ENCODE results near the gene AURKA. TPM values are rescaled to one million over a fixed set of nuclear protein-coding genes. Genes with fewer than 3 reads are reported as not detected.
A peak's percentile ranks its signal among the peaks of the same experiment; 100 is the strongest.
"Not testable (repeated sequence)": the region's sequence is repeated elsewhere in the genome, so short reads cannot be mapped to it uniquely, and the experiment has no call there.

Gene AURKA
- total RNA-seq, 1 donor from 2014 or later, result 14.8 TPM

DNA sequence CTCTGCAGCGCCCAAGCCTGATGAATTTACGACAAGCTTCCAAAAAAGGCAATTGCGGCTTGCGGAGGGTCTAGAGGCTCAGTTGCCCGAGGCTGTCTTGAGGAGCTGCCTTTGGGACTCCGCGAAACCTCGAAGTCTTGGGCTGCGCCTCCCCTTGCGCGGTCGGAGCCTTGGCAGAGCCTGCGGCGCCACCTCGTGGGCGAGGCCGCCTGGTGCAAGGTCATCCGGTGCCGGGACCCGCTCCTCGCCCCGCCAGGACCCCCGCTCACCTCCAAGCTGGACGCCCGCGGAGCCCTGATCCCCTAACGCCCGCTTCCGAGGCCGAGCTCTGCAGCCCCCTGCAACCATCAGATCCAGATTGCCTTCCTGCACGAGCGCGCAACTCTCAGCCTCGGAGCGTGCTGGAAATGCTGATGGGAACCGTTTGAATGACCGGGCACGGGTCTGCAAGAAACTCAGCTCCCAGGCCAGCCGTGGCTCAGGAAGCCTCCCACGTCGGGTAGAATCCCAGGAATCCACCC lies 48.1 kb downstream of the AURKA start:
- peaks cover 75% of the 10 kb centered on the region for H3K27me3 Mint-ChIP-seq (ENCODE audit: low read depth, unreplicated experiment)
- Histone ChIP-seq H3K79me2 (ENCODE audit: insufficient read depth, low read length) (no peaks in the 10 kb centered on the region), H3K4me2 (ENCODE audit: low read length) (peak overlapping the region; percentile 81), H3K4me3 (ENCODE audit: insufficient read depth, low read depth, low read length) (peak overlapping the region; percentile 37), H3K27me3 (ENCODE audit: insufficient read depth, low read length) (peaks cover 12% of the 10 kb centered on the region), H2AFZ (ENCODE audit: low read depth, low read length) (peak overlapping the region; percentile 77), H3K9me3 (ENCODE audit: insufficient read depth, low read depth, low read length) (no peaks in the 10 kb centered on the region), H3K4me1 (ENCODE audit: insufficient read depth, low read length) (peaks cover 4% of the 10 kb centered on the region), H3K27ac (ENCODE audit: low read depth, low read length) (no peak overlapping the region), H3K9ac (ENCODE audit: low read length) (no peak overlapping the region), H4K20me1 (ENCODE audit: insufficient read depth, low read length) (no peaks in the 10 kb centered on the region), H3K36me3 (ENCODE audit: insufficient read depth, low read length) (no peaks in the 10 kb centered on the region)
- H3K27ac Mint-ChIP-seq (ENCODE audit: unreplicated experiment), result no peak overlapping the region
- no peak for FAIRE-seq
- no peak for DNase-seq (ENCODE audit: low read depth)
- no peaks in the 10 kb centered on the region for H3K4me1 Mint-ChIP-seq (ENCODE audit: low read depth, unreplicated experiment)
- peaks cover 6% of the 10 kb centered on the region for H3K9me3 Mint-ChIP-seq (ENCODE audit: unreplicated experiment)
- no peak overlapping the region for H3K4me3 Mint-ChIP-seq (ENCODE audit: unreplicated experiment)
- H3K36me3 Mint-ChIP-seq (ENCODE audit: low read depth, unreplicated experiment), result no peaks in the 10 kb centered on the region
- TF ChIP-seq, protein P1, sequence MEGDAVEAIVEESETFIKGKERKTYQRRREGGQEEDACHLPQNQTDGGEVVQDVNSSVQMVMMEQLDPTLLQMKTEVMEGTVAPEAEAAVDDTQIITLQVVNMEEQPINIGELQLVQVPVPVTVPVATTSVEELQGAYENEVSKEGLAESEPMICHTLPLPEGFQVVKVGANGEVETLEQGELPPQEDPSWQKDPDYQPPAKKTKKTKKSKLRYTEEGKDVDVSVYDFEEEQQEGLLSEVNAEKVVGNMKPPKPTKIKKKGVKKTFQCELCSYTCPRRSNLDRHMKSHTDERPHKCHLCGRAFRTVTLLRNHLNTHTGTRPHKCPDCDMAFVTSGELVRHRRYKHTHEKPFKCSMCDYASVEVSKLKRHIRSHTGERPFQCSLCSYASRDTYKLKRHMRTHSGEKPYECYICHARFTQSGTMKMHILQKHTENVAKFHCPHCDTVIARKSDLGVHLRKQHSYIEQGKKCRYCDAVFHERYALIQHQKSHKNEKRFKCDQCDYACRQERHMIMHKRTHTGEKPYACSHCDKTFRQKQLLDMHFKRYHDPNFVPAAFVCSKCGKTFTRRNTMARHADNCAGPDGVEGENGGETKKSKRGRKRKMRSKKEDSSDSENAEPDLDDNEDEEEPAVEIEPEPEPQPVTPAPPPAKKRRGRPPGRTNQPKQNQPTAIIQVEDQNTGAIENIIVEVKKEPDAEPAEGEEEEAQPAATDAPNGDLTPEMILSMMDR (IDR thresholded peaks at IDR 0.05; ENCODE audit: insufficient read depth, low read depth, low read length), result peak; percentile 42
- no peak for TF ChIP-seq EZH2 (IDR thresholded peaks at IDR 0.05; ENCODE audit: insufficient read depth, low read length)

DNA sequence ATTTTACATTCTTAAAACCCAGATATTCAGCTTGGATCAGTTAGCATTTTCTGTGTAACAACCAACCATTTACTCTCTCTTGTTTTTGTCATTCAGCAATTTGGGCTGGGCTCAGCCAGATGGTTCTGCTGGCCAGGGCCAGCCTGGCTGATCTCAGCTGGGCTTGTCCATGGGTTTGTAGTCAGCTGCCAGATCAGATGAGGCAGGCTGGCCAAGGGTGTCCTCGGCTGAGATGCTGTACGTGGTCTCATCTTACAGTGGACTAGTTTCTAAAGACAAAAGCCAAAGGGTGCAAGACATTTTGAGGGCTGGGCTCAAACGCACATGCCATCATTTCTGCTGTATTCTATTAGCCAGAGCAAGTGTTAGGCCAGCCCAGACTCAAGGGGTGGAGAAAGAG lies 49.2 kb downstream of the AURKA start:
- FAIRE-seq (no peak), DNase-seq (ENCODE audit: low read depth) (no peak)
- Histone ChIP-seq H3K4me1 (ENCODE audit: insufficient read depth, low read length) (no peaks in the 10 kb centered on the region), H2AFZ (ENCODE audit: low read depth, low read length) (no peak overlapping the region), H3K4me3 (ENCODE audit: insufficient read depth, low read depth, low read length) (no peak overlapping the region), H3K79me2 (ENCODE audit: insufficient read depth, low read length) (no peaks in the 10 kb centered on the region), H3K27ac (ENCODE audit: low read depth, low read length) (no peak overlapping the region), H3K9me3 (ENCODE audit: insufficient read depth, low read depth, low read length) (no peaks in the 10 kb centered on the region), H3K4me2 (ENCODE audit: low read length) (no peak overlapping the region), H3K27me3 (ENCODE audit: insufficient read depth, low read length) (peaks cover 12% of the 10 kb centered on the region), H3K9ac (ENCODE audit: low read length) (no peak overlapping the region), H4K20me1 (ENCODE audit: insufficient read depth, low read length) (no peaks in the 10 kb centered on the region), H3K36me3 (ENCODE audit: insufficient read depth, low read length) (no peaks in the 10 kb centered on the region)
- peaks cover 6% of the 10 kb centered on the region for H3K9me3 Mint-ChIP-seq (ENCODE audit: unreplicated experiment)
- H3K36me3 Mint-ChIP-seq (ENCODE audit: low read depth, unreplicated experiment), result no peaks in the 10 kb centered on the region
- H3K4me3 Mint-ChIP-seq (ENCODE audit: unreplicated experiment), result no peak overlapping the region
- H3K27ac Mint-ChIP-seq (ENCODE audit: unreplicated experiment), result no peak overlapping the region
- no peak for TF ChIP-seq EZH2 (IDR thresholded peaks at IDR 0.05; ENCODE audit: insufficient read depth, low read length)
- TF ChIP-seq, protein P1 (IDR thresholded peaks at IDR 0.05; ENCODE audit: insufficient read depth, low read depth, low read length), result no peak
- H3K27me3 Mint-ChIP-seq (ENCODE audit: low read depth, unreplicated experiment), result peaks cover 70% of the 10 kb centered on the region
- H3K4me1 Mint-ChIP-seq (ENCODE audit: low read depth, unreplicated experiment), result no peaks in the 10 kb centered on the region

- not testable (repeated sequence) for H3K27ac ChIP-seq (ENCODE audit: low read depth, low read length); H3K27me3 ChIP-seq (ENCODE audit: insufficient read depth, low read length); H3K4me3 ChIP-seq (ENCODE audit: insufficient read depth, low read depth, low read length); DNase-seq (ENCODE audit: low read depth); H4K20me1 ChIP-seq (ENCODE audit: insufficient read depth, low read length); H3K9ac ChIP-seq (ENCODE audit: low read length); H3K4me1 Mint-ChIP-seq (ENCODE audit: low read depth, unreplicated experiment); H3K4me2 ChIP-seq (ENCODE audit: low read length); H3K9me3 Mint-ChIP-seq (ENCODE audit: unreplicated experiment); H2AFZ ChIP-seq (ENCODE audit: low read depth, low read length); H3K4me1 ChIP-seq (ENCODE audit: insufficient read depth, low read length); H3K36me3 Mint-ChIP-seq (ENCODE audit: low read depth, unreplicated experiment); H3K79me2 ChIP-seq (ENCODE audit: insufficient read depth, low read length); FAIRE-seq; H3K36me3 ChIP-seq (ENCODE audit: insufficient read depth, low read length); H3K9me3 ChIP-seq (ENCODE audit: insufficient read depth, low read depth, low read length); H3K4me3 Mint-ChIP-seq (ENCODE audit: unreplicated experiment); H3K27ac Mint-ChIP-seq (ENCODE audit: unreplicated experiment)
- H3K27me3 Mint-ChIP-seq (ENCODE audit: low read depth, unreplicated experiment), result peaks cover 23% of the 10 kb centered on the region
Measured at GRCh38 chr20:56336709-56337108, 55.3 kb downstream of the AURKA start.
